Measurements from ENCODE around the gene USP47.

The USP47 gene

GRCh38 chr11:11948242-11948947 lies 106.6 kb downstream of the USP47 start:
- CTCF ChIA-PET = interaction anchor here (0.7 to 2.7 kb wide), 3 partner anchors 16 to 1122 kb away, joined by 3 to 13 read pairs (median 9); no protein-coding TSS in a partner anchor
- no peaks in the 10 kb centered on the region for H3K4me1 ChIP-seq (ENCODE audit: control insufficient read depth, insufficient read depth, low read length)
- POLR2A ChIA-PET = no interaction called here
- TF ChIP-seq KLF7 (tag by site-specific recombination; IDR thresholded peaks at IDR 0.05; ENCODE audit: borderline replicate concordance) (no peak), ZNF792 (tag by site-specific recombination; IDR thresholded peaks at IDR 0.05) (no peak), PRDM6 (tag by site-specific recombination; IDR thresholded peaks at IDR 0.05) (no peak), ZNF146 (tag by site-specific recombination; IDR thresholded peaks at IDR 0.05) (no peak), ZNF223 (tag by site-specific recombination; IDR thresholded peaks at IDR 0.05) (no peak), ZNF280D (tag by site-specific recombination; IDR thresholded peaks at IDR 0.05) (no peak), ZNF555 (tag by site-specific recombination; conservative IDR thresholded peaks at IDR 0.05) (no peak), PRDM2 (tag by site-specific recombination; IDR thresholded peaks at IDR 0.05; ENCODE audit: borderline replicate concordance) (no peak), GLI2 (tag by site-specific recombination; IDR thresholded peaks at IDR 0.05; ENCODE audit: borderline replicate concordance, low read depth) (no peak), SP2 (tag by site-specific recombination; IDR thresholded peaks at IDR 0.05) (no peak), ZNF610 (tag by site-specific recombination; IDR thresholded peaks at IDR 0.05; ENCODE audit: borderline replicate concordance) (no peak), OVOL3 (tag by site-specific recombination; IDR thresholded peaks at IDR 0.05) (no peak), ZNF350 (tag by site-specific recombination; IDR thresholded peaks at IDR 0.05) (no peak), ZNF629 (tag by site-specific recombination; IDR thresholded peaks at IDR 0.05) (no peak)
- TF ChIP-seq, protein P1, sequence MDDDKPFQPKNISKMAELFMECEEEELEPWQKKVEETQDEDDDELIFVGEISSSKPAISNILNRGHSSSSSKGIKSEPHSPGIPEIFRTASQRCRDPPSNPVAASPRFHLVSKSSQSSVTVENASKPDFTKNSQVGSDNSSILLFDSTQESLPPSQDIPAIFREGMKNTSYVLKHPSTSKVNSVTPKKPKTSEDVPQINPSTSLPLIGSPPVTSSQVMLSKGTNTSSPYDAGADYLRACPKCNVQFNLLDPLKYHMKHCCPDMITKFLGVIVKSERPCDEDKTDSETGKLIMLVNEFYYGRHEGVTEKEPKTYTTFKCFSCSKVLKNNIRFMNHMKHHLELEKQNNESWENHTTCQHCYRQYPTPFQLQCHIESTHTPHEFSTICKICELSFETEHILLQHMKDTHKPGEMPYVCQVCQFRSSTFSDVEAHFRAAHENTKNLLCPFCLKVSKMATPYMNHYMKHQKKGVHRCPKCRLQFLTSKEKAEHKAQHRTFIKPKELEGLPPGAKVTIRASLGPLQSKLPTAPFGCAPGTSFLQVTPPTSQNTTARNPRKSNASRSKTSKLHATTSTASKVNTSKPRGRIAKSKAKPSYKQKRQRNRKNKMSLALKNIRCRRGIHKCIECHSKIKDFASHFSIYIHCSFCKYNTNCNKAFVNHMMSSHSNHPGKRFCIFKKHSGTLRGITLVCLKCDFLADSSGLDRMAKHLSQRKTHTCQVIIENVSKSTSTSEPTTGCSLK (tag by site-specific recombination; IDR thresholded peaks at IDR 0.05) = no peak
- TF ChIP-seq, protein P2, sequence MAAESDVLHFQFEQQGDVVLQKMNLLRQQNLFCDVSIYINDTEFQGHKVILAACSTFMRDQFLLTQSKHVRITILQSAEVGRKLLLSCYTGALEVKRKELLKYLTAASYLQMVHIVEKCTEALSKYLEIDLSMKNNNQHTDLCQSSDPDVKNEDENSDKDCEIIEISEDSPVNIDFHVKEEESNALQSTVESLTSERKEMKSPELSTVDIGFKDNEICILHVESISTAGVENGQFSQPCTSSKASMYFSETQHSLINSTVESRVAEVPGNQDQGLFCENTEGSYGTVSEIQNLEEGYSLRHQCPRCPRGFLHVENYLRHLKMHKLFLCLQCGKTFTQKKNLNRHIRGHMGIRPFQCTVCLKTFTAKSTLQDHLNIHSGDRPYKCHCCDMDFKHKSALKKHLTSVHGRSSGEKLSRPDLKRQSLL (tag by site-specific recombination; IDR thresholded peaks at IDR 0.05) = no peak
- peaks cover 0 to 78% of the 10 kb centered on the region in 2 experiments; a peak in 2 of 3 replicates for H3K36me3 ChIP-seq (ENCODE audit: control insufficient read depth in 2 of 2, insufficient read depth in 1 of 2, low read length in 2 of 2)
- no peak overlapping the region for H3K4me3 ChIP-seq (ENCODE audit: low read depth, low read length)
- no peak overlapping the region for H3K27ac ChIP-seq (ENCODE audit: extremely low read depth, low read depth, low read length)
- no peaks in the 10 kb centered on the region for H3K9me3 ChIP-seq (ENCODE audit: control insufficient read depth, insufficient read depth, low read depth, low read length)

Data from HEK293 (cell line).